Measurements from ENCODE around the gene CYTH3.
"Not testable (repeated sequence)": the region's sequence is repeated elsewhere in the genome, so short reads cannot be mapped to it uniquely, and the experiment has no call there.

CYTH3 gene

GRCh38 chr7:6256677-6257535, 15.5 kb downstream of the CYTH3 start:
- DNase-seq, result no peak

GRCh38 chr7:6256109-6256483, 16.3 kb downstream of the CYTH3 start:
- DNase-seq, result no peak

- no peak for DNase-seq
Measured at GRCh38 chr7:6254866-6255265, 17.6 kb downstream of the CYTH3 start.

- DNase-seq, result no peak
Measured at GRCh38 chr7:6252748-6253147, 19.7 kb downstream of the CYTH3 start.

GRCh38 chr7:6252341-6252746, 20.1 kb downstream of the CYTH3 start:
- DNase-seq, result no peak

- no peak for DNase-seq
Measured at GRCh38 chr7:6251653-6252052, 20.8 kb downstream of the CYTH3 start.

GRCh38 chr7:6250364-6250833, 22.0 kb downstream of the CYTH3 start:
- DNase-seq, result no peak

- no peak for DNase-seq
Measured at GRCh38 chr7:6249043-6249442, 23.4 kb downstream of the CYTH3 start.

GRCh38 chr7:6248581-6248980, 23.8 kb downstream of the CYTH3 start:
- DNase-seq, result no peak

- DNase-seq, result no peak
Measured at GRCh38 chr7:6246251-6246917, 26.0 kb downstream of the CYTH3 start.

GRCh38 chr7:6244021-6244420, 28.4 kb downstream of the CYTH3 start:
- DNase-seq, result no peak

GRCh38 chr7:6243168-6243567, 29.3 kb downstream of the CYTH3 start:
- no peak for DNase-seq

- no peak for DNase-seq
Measured at GRCh38 chr7:6242561-6242960, 29.9 kb downstream of the CYTH3 start.

GRCh38 chr7:6241607-6241973, 30.8 kb downstream of the CYTH3 start:
- DNase-seq, result no peak

- no peak for DNase-seq
Measured at GRCh38 chr7:6238309-6238925, 34.0 kb downstream of the CYTH3 start.

GRCh38 chr7:6237730-6238129, 34.7 kb downstream of the CYTH3 start:
- no peak for DNase-seq

GRCh38 chr7:6237011-6237410, 35.4 kb downstream of the CYTH3 start:
- DNase-seq, result no peak

- no peak for DNase-seq
Measured at GRCh38 chr7:6235029-6235871, 37.2 kb downstream of the CYTH3 start.

GRCh38 chr7:6234384-6234783, 38.0 kb downstream of the CYTH3 start:
- DNase-seq, result no peak

GRCh38 chr7:6232534-6232933, 39.9 kb downstream of the CYTH3 start:
- DNase-seq, result no peak

- no peak for DNase-seq
Measured at GRCh38 chr7:6232116-6232515, 40.3 kb downstream of the CYTH3 start.

- no peak for DNase-seq
Measured at GRCh38 chr7:6231184-6231583, 41.2 kb downstream of the CYTH3 start.

- not testable (repeated sequence) for DNase-seq
Measured at GRCh38 chr7:6229284-6229683, 43.1 kb downstream of the CYTH3 start.
